ENCODE data around the gene SH3BP1.
"Not testable (repeated sequence)": the region's sequence is repeated elsewhere in the genome, so short reads cannot be mapped to it uniquely, and the experiment has no call there.

The SH3BP1 gene

GRCh38 chr22:37639070-37639760 is at the start of gene SH3BP1:
Gene SH3BP1 (plus strand): TSS chr22:37639669. CDS start chr22:37639788, 119 bp downstream.
- DNase-seq (ENCODE audit: low read depth in 1 of 2, low spot score in 1 of 2) = peak in 1 of 2 donors; percentile 37

- not testable (repeated sequence) for DNase-seq (ENCODE audit: low read depth in 1 of 2, low spot score in 1 of 2)
These were observed 48.4 kb upstream of the SH3BP1 start for GRCh38 chr22:37591081-37591480.

- DNase-seq (ENCODE audit: low read depth in 1 of 2, low spot score in 1 of 2) = no peak
These were observed 47.6 kb upstream of the SH3BP1 start for GRCh38 chr22:37591823-37592404.

GRCh38 chr22:37594237-37594636 is 45.2 kb upstream of the SH3BP1 start:
- DNase-seq (ENCODE audit: low read depth in 1 of 2, low spot score in 1 of 2) = no peak

- no peak for DNase-seq (ENCODE audit: low read depth in 1 of 2, low spot score in 1 of 2)
These were observed 40.3 kb upstream of the SH3BP1 start for GRCh38 chr22:37599153-37599552.

- DNase-seq (ENCODE audit: low read depth in 1 of 2, low spot score in 1 of 2) = no peak
These were observed 38.3 kb upstream of the SH3BP1 start for GRCh38 chr22:37601203-37601539.

GRCh38 chr22:37601540-37602442 is 37.7 kb upstream of the SH3BP1 start:
- DNase-seq (ENCODE audit: low read depth in 1 of 2, low spot score in 1 of 2) = no peak

- not testable (repeated sequence) for DNase-seq (ENCODE audit: low read depth in 1 of 2, low spot score in 1 of 2)
These were observed 36.8 kb upstream of the SH3BP1 start for GRCh38 chr22:37602546-37603277.

- DNase-seq (ENCODE audit: low read depth in 1 of 2, low spot score in 1 of 2) = no peak
These were observed 35.4 kb upstream of the SH3BP1 start for GRCh38 chr22:37604074-37604473.

- peak; percentile 14 to 32 for DNase-seq (ENCODE audit: low read depth in 1 of 2, low spot score in 1 of 2)
These were observed 34.6 kb upstream of the SH3BP1 start for GRCh38 chr22:37604875-37605274.

- DNase-seq (ENCODE audit: low read depth in 1 of 2, low spot score in 1 of 2) = peak; percentile 89
These were observed 32.2 kb upstream of the SH3BP1 start for GRCh38 chr22:37607010-37607934.

GRCh38 chr22:37607935-37608476 is 31.5 kb upstream of the SH3BP1 start:
- no peak for DNase-seq (ENCODE audit: low read depth in 1 of 2, low spot score in 1 of 2)

GRCh38 chr22:37608477-37609239 is 30.8 kb upstream of the SH3BP1 start, which contains the start of gene GGA1:
Gene GGA1 (plus strand): TSS chr22:37608834. CDS start chr22:37608861, 27 bp downstream.
- DNase-seq (ENCODE audit: low read depth in 1 of 2, low spot score in 1 of 2) = peak; percentile 84 to 91

- DNase-seq (ENCODE audit: low read depth in 1 of 2, low spot score in 1 of 2) = no peak
These were observed 30.0 kb upstream of the SH3BP1 start for GRCh38 chr22:37609240-37610152.

- DNase-seq (ENCODE audit: low read depth in 1 of 2, low spot score in 1 of 2) = not testable (repeated sequence)
These were observed 29.4 kb upstream of the SH3BP1 start for GRCh38 chr22:37610153-37610475.

GRCh38 chr22:37610480-37611129 is 28.9 kb upstream of the SH3BP1 start:
- no peak for DNase-seq (ENCODE audit: low read depth in 1 of 2, low spot score in 1 of 2)

- no peak for DNase-seq (ENCODE audit: low read depth in 1 of 2, low spot score in 1 of 2)
These were observed 28.3 kb upstream of the SH3BP1 start for GRCh38 chr22:37611207-37611606.

Data from activated T-helper 1 cell treated with anti-CD3 and anti-CD28 coated beads, Interleukin-2, amount 50 U/mL, for 16 hours (primary cell).